COLO668 (cell line): Measurements from ENCODE around the gene CLIP1.
"Not testable (repeated sequence)": the region's sequence is repeated elsewhere in the genome, so short reads cannot be mapped to it uniquely, and the experiment has no call there.

Source experiments
- DNase-seq: peaks from one replicate; lab custom pipeline; 2025; ENCODE audit not compliant: unreplicated experiment; lab: John Stamatoyannopoulos, UW

The CLIP1 gene

GRCh38 chr12:122260735-122261134 lies 161.7 kb downstream of the CLIP1 start:
- DNase-seq = not testable (repeated sequence)

DNA sequence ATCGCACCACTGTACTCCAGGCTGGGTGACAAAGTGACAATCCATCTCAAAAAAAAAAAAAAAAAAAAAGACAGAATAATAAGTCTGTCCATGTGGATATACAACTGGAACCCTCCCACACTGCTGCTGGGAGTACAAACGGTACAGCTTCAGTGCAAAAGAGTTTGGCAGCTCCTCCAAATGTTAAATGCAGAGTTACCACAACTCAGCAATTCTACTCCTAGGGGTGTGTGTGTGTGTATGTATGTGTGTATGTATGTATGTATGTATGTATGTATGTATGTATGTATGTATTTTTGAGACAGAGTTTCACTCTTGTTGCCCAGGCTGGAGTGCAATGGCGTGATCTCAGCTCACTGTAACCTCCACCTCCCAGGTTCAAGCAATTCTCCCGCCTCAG lies 163.5 kb downstream of the CLIP1 start:
- DNase-seq = not testable (repeated sequence)

DNA sequence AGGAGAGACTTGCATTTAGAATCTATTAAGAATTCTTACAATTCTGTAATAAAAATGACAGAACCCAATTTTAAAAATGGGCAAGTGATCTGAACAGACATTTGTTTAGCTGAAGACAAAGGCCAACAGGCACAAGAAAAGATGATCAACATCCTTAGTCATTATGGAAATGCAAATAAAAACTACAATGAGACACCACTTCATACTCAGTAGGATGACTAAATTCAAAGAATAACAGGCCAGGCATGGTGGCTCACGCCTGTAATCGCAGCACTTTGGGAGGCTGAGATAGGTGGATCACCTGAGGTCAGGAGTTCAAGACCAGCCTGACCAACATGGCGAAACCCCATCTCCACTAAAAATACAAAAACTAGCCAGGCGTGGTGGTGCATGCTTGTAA lies 164.0 kb downstream of the CLIP1 start:
- DNase-seq = not testable (repeated sequence)

DNA sequence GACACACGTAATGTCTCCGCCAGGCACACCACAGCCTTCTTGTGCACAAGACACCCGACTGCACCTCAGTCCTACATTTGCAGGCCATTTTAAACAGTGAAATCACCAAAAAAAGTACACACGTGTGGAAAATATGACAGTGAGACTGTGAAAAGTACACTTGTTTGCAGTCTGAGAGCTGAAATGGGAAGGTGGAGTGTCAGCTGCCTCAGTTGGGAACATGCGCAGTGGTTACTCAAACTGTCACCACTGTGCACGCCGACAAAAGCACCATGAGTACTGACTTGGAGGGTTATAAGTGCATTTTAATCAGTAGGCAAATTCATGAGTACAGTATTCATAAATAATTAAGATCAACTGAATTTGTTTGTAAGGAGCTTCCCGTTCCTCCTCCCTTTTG lies 171.9 kb downstream of the CLIP1 start:
- no peak for DNase-seq

DNA sequence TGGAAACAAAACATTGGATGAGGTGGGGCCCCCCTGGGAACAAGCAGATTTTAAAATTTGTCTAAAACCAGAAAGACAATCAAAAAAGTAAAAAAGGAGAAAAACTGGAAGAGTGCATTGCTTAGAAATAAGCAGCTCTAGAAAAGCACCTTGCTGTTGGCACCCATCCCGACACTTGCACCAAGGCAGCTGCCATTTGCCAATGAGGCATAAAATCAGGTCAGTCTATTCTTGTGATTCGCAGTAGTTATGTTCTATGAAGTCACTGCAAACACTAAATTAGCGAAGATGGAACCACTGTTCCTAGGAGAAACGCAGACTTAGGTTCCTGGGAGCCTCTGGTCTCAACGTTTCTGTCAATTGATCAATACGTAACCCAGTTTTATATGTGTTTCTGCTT lies 172.4 kb downstream of the CLIP1 start:
- DNase-seq = no peak

DNA sequence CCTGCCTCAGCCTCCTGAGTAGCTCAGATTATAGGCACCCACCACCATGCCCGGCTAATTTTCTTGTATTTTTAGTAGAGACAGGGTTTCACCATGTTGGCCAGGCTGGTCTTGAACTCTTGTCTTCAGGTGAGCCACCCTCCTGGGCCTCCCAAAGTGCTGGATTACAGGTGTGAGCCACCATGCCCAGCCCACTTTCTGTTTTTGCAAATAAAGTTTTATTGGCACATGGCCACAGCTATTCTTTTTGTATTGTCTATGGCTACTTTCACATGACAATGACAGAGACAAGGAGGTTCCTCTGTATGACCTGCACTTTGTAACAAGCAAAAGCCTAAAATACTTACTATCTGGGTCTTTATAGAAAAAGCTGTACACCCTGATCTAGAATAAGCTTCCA lies 176.9 kb downstream of the CLIP1 start:
- DNase-seq = no peak

- no peak for DNase-seq
Measured at GRCh38 chr12:122244565-122245371, 177.7 kb downstream of the CLIP1 start.

GRCh38 chr12:122243965-122244364 lies 178.5 kb downstream of the CLIP1 start:
- no peak for DNase-seq

GRCh38 chr12:122238861-122239260 lies 183.6 kb downstream of the CLIP1 start:
- DNase-seq = peak; percentile 25

- DNase-seq = no peak
Measured at GRCh38 chr12:122235741-122236140, 186.7 kb downstream of the CLIP1 start.

GRCh38 chr12:122232691-122233090 lies 189.8 kb downstream of the CLIP1 start:
- DNase-seq = no peak

- no peak for DNase-seq
Measured at GRCh38 chr12:122230798-122231197, 191.7 kb downstream of the CLIP1 start.

GRCh38 chr12:122228092-122228491 lies 194.4 kb downstream of the CLIP1 start:
- DNase-seq = no peak

DNA sequence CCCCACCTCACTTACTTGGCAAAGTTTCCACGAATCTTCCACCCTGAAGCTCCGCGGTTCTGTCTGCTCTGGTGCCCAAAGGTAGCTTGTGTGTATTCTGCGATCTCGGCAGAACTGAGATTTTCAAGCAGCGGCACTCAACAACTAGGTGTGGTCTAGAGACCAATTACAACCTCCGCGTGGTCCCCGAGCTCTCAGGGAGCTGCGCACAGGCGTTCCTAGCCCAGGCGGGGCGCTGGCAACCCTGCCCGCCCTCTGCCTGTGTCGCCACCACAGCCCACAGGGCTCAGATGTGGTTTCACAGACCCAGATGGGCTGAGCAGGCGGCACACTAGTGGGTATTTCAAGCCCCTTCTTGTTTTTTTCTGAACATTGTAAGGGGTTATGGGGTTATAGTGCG lies 195.1 kb downstream of the CLIP1 start:
- no peak for DNase-seq

DNA sequence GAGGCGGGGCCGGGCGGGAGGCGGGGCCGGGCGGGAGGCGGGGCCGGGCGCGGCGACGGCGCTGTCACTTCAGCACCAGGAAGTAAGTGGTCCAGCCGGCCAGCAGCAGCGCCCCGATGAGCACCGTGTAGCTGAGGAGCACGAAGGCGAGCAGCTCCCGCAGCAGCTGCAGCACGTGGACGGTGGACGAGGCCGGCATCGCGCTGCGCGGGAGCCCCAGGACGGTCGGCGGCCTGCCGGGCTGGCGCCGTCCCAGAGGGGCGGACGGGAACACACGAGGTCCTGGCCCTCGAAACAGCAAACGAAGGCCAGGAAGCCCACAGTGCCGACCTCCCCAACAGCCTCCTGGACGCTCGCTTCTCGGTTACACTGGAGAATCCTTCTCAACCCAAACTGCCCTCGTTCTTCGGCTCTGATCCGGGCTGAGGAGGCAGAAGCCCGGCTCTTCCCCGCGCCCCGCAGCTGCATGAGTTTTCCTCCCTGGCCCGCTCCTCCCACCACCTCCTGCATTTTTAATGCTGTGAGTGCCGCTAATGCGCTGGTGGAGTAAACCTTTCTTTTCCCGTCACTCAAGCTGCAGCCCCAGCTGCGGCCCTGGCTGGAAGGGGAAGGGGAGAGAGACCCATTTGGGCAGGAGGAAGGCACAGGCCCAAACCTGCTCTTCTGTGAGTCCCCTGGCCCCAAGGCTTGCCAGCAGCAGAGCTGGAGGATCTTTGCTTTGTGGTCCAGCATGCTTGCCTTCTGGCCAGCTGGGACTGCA lies 195.9 kb downstream of the CLIP1 start:
- DNase-seq = peak; percentile 59

GRCh38 chr12:122225683-122226365 lies 196.6 kb downstream of the CLIP1 start, which contains the start of gene DIABLO:
Gene DIABLO (minus strand): TSS chr12:122226052. CDS start chr12:122226014, 38 bp downstream.
- peak; percentile 100 for DNase-seq
